Left lung (tissue), 10 donors: ENCODE results near the gene PNCK. TPM values are rescaled to one million over a fixed set of nuclear protein-coding genes. Genes with fewer than 3 reads are reported as not detected.
A peak's percentile ranks its signal among the peaks of the same experiment; 100 is the strongest.

Source experiments
- ATAC-seq: fragments of 200-7000 bp; cut with Tn5 transposase; one replicate; pipeline ENCODE4 v1.9.1; 2020; ENCODE audit warnings: moderate library complexity
- DNase-seq, 4 donors: peaks; one replicate each; pipeline ENCODE4 v3.0.0-alpha.2; 2013 to 2020
- H3K27ac ChIP-seq, 2 donors: fragments of 200-600 bp; sonication (generic) in 1 of 2; one replicate each; pipeline versions ENCODE4 v1.5.0 to v1.8.0; 2020 to 2021
- H3K27me3 ChIP-seq, 2 donors: fragments of 200-600 bp; sonication (generic) in 1 of 2; one replicate each; pipeline versions ENCODE4 v1.5.0 to v1.8.0; 2020 to 2021
- H3K36me3 ChIP-seq, 2 donors: fragments of 200-600 bp; sonication (generic) in 1 of 2; one replicate each; pipeline versions ENCODE4 v1.5.0 to v1.8.0; 2020 to 2021
- H3K4me1 ChIP-seq, 2 donors: fragments of 200-600 bp; one replicate each; pipeline ENCODE4 v1.8.0; 2021
- H3K4me3 ChIP-seq, 2 donors: fragments of 200-600 bp; sonication (generic) in 1 of 2; one replicate each; pipeline versions ENCODE4 v1.5.0 to v1.8.0; 2020 to 2021; ENCODE audit warnings: mild to moderate bottlenecking in 1 of 2
- H3K9me3 ChIP-seq, 2 donors: fragments of 200-600 bp; sonication (generic) in 1 of 2; one replicate each; pipeline versions ENCODE4 v1.5.0 to v1.8.0; 2020 to 2021
- CTCF ChIP-seq, 2 donors: fragments of 200-600 bp; sonication (generic) in 1 of 2; IDR thresholded peaks; one replicate each; pipeline versions ENCODE4 v1.5.0 to v1.8.0; 2021; ENCODE audit warnings: antibody characterized with exemption in 2 of 2
- intact Hi-C, 2 donors: fragments of 100-400 bp; cut with DNase I; formaldehyde crosslinking; loops; one replicate each; pipeline versions ENCODE4 v1.11.2 to v1.14.2; 2022
- polyA plus RNA-seq, 6 donors: library from polyadenylated mRNA; unstranded; fragments of 120-200 nt; gene quantifications; one replicate each; pipeline ENCODE4 v1.2.1, GENCODE V29; 2013; ENCODE audit not compliant: insufficient read length in 6 of 6
- total RNA-seq, 2 donors: library from RNA; stranded (reverse); fragmentation: NEBNext Ultra II Directional; extraction: Animal tissue kit (Norgen Biotek cat#: 25700); gene quantifications; one replicate each; pipeline ENCODE4 v1.2.1, GENCODE V29; 2021
- donor health status: DM: no; HTN: yes; CAD: no.
- donor health status: DM: no; HTN: no; CAD: no.

Gene PNCK
- total and polyA plus RNA-seq, 8 donors: 0.34 to 1.4 (median 0.67) TPM; not detected in 1

DNA sequence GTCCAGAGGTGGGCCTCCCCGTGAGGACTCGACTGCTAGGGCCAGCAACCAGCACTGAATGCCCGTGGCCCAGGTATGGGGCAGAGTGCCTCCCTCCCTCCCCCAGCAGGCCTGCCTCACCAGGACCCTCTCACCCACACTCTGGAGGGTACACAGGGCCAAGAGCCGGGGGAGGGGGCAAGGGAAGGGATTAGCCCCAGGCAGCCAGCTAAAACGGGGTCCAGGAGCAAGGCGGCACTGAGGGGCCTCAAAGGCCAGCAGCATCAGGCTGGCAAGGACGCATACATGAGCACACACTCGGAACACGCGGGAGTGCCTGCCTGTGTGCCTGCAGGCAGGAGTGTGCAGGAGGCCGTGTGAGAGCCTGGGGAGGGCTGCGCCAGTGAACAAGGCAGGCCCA, 44.9 kb downstream of the PNCK start:
- H3K9me3 ChIP-seq: no peaks in the 10 kb centered on the region
- H3K27ac ChIP-seq: no peak overlapping the region
- H3K27me3 ChIP-seq: no peaks in the 10 kb centered on the region
- DNase-seq (peak in 2 of 4 donors; percentile 26 to 28), ATAC-seq (no peak)
- no peaks in the 10 kb centered on the region for H3K36me3 ChIP-seq
- intact Hi-C loops: no loop called here
- no peak for TF ChIP-seq CTCF (IDR thresholded peaks at IDR 0.05)
- H3K4me1 ChIP-seq: no peaks in the 10 kb centered on the region
- H3K4me3 ChIP-seq: no peak overlapping the region

GRCh38 chrX:153628129-153628528, 45.5 kb downstream of the PNCK start:
- Histone ChIP-seq H3K4me1 (no peaks in the 10 kb centered on the region), H3K9me3 (no peaks in the 10 kb centered on the region), H3K27me3 (no peaks in the 10 kb centered on the region), H3K27ac (no peak overlapping the region), H3K4me3 (no peak overlapping the region), H3K36me3 (no peaks in the 10 kb centered on the region)
- ATAC-seq (peak; percentile 60), DNase-seq (peak in 2 of 4 donors; percentile 20 to 31)
- intact Hi-C loops: no loop called here
- TF ChIP-seq CTCF (IDR thresholded peaks at IDR 0.05): no peak

GRCh38 chrX:153627675-153628111, 45.9 kb downstream of the PNCK start:
- Histone ChIP-seq H3K9me3 (no peaks in the 10 kb centered on the region), H3K4me3 (no peak overlapping the region), H3K27ac (no peak overlapping the region), H3K4me1 (no peaks in the 10 kb centered on the region), H3K27me3 (no peaks in the 10 kb centered on the region), H3K36me3 (no peaks in the 10 kb centered on the region)
- intact Hi-C loops: no loop called here
- ATAC-seq (peak; percentile 86), DNase-seq (peak in 3 of 4 donors; percentile 19 to 60 (median 41))
- TF ChIP-seq CTCF (IDR thresholded peaks at IDR 0.05): no peak

GRCh38 chrX:153626863-153627674, 46.5 kb downstream of the PNCK start:
- H3K27me3 ChIP-seq: no peaks in the 10 kb centered on the region
- no peaks in the 10 kb centered on the region for H3K36me3 ChIP-seq
- ATAC-seq (no peak), DNase-seq (peak in 2 of 4 donors; percentile 24 to 41)
- TF ChIP-seq CTCF (IDR thresholded peaks at IDR 0.05): no peak
- no peak overlapping the region for H3K4me3 ChIP-seq
- no peaks in the 10 kb centered on the region for H3K9me3 ChIP-seq
- no peak overlapping the region for H3K27ac ChIP-seq
- no peaks in the 10 kb centered on the region for H3K4me1 ChIP-seq
- intact Hi-C loops: no loop called here

DNA sequence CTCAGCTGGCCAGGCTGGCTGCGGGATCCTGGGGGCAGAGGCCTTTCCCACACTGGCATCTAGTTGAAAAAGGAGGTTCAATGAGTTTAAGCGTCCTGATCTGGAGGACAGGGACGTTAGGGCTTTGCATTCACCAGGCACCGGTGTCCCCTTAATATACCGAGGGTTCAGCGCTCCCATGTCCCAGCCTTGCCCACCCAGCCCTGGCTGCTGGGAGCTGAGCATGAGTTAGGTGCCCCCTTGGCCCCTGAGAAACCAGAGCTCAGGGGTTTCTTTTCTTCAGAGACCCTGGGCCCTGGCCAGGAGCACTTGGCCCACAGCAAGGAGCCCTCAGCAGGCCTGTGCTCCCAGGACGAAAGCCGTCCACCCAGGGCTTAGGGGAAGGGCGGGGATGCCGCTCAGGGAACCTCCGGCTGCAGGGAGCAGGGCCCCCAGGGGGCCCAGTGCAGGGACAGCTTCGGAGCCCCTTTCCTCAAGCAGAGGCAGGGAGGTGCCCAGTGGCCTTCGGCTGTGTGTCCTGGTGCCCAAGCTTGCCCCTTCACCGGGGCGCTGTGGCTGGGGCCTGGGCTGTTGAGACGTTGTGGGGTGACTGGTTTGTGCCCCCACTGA, 47.5 kb downstream of the PNCK start:
- DNase-seq (no peak), ATAC-seq (no peak)
- Histone ChIP-seq H3K27me3 (no peaks in the 10 kb centered on the region), H3K27ac (no peak overlapping the region), H3K4me3 (no peak overlapping the region), H3K36me3 (no peaks in the 10 kb centered on the region), H3K4me1 (no peaks in the 10 kb centered on the region), H3K9me3 (no peaks in the 10 kb centered on the region)
- intact Hi-C loops: no loop called here
- TF ChIP-seq CTCF (IDR thresholded peaks at IDR 0.05): no peak
